ENCODE data around the gene C2CD4D. TPM values are rescaled to one million over a fixed set of nuclear protein-coding genes. Genes with fewer than 3 reads are reported as not detected.
A peak's percentile ranks its signal among the peaks of the same experiment; 100 is the strongest.

C2CD4D gene
- total and polyA plus RNA-seq, 2 of the 13 experiments (the other 11 are each of a cell fraction or from before 2014, with no cell fraction given): not detected

DNA sequence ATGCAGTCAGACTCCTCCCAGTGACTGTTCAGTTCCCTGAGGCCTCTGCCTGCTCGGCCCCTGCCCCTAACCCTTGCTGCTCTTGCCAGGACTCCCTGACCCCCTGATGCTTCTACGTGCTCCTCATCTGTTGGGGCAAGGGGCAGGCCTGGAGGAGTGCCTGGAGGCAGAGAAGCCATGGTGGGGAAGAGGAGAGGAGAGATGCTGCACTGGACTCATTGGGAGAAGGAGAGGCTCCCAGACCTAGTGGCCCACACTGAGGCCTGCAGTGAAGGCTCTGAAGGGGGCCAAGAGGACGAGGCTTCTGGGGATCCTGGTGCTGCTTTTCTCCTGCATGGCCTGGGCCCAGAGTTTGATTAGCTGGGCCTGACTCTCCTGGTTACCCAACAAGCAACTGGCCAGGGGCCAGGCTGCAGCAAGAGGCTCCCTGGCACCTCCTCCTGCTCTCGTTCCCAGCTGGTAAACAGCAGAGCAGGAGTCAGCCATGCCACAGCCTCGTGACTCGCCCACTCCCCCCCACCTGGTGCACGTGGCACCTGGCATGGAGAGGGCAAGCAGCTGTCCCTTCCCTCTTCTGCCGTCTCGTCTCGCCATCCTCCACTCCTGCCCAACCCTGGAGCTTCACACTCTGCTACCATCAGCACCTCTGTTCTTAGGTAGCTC lies 7.2 kb downstream of the C2CD4D start (continued):
- TF ChIP-seq PHF21A (CRISPR knock-in tag; IDR thresholded peaks at IDR 0.05): peak; percentile 57; the same call in 1 of the 2 replicates
- TF ChIP-seq SPEN (CRISPR knock-in tag; IDR thresholded peaks at IDR 0.05; ENCODE audit: low read depth): 0 out of 2 replicates have a peak, but pooled peaks have one; percentile 57
- no peak for TF ChIP-seq ZNF383 (CRISPR knock-in tag; IDR thresholded peaks at IDR 0.05; ENCODE audit: borderline replicate concordance)
- TF ChIP-seq, protein P1, sequence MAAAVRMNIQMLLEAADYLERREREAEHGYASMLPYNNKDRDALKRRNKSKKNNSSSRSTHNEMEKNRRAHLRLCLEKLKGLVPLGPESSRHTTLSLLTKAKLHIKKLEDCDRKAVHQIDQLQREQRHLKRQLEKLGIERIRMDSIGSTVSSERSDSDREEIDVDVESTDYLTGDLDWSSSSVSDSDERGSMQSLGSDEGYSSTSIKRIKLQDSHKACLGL (CRISPR knock-in tag; IDR thresholded peaks at IDR 0.05): 0 out of 2 replicates have a peak, but pooled peaks have one; percentile 32
- TF ChIP-seq NFKBIZ (CRISPR knock-in tag; IDR thresholded peaks at IDR 0.05): peak; percentile 53; the same call in 1 of the 2 replicates
- TF ChIP-seq ZNF451 (CRISPR knock-in tag; IDR thresholded peaks at IDR 0.05): 0 out of 2 replicates have a peak, but pooled peaks have one; percentile 43
- TF ChIP-seq, protein P2, sequence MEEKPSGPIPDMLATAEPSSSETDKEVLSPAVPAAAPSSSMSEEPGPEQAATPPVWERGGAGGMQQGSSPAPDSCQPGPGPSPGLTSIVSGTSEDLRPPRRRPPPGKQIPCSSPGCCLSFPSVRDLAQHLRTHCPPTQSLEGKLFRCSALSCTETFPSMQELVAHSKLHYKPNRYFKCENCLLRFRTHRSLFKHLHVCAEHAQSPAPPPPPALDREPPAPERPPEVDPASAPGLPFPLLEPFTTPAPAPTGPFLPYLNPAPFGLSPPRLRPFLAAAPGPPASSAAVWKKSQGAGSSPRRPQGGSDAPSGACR (CRISPR knock-in tag; IDR thresholded peaks at IDR 0.05): peak; percentile 59; the same call in 1 of the 2 replicates
- TF ChIP-seq, protein P3, sequence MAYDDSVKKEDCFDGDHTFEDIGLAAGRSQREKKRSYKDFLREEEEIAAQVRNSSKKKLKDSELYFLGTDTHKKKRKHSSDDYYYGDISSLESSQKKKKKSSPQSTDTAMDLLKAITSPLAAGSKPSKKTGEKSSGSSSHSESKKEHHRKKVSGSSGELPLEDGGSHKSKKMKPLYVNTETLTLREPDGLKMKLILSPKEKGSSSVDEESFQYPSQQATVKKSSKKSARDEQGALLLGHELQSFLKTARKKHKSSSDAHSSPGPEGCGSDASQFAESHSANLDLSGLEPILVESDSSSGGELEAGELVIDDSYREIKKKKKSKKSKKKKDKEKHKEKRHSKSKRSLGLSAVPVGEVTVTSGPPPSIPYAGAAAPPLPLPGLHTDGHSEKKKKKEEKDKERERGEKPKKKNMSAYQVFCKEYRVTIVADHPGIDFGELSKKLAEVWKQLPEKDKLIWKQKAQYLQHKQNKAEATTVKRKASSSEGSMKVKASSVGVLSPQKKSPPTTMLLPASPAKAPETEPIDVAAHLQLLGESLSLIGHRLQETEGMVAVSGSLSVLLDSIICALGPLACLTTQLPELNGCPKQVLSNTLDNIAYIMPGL (CRISPR knock-in tag; IDR thresholded peaks at IDR 0.05; ENCODE audit: borderline replicate concordance in 1 of 2, low read depth in 1 of 2): 0 out of 4 replicates have a peak, but pooled peaks of 1 of the 2 experiments have one; percentile 45
- TF ChIP-seq, protein P4, sequence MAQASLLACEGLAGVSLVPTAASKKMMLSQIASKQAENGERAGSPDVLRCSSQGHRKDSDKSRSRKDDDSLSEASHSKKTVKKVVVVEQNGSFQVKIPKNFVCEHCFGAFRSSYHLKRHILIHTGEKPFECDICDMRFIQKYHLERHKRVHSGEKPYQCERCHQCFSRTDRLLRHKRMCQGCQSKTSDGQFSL (CRISPR knock-in tag; IDR thresholded peaks at IDR 0.05): peak; percentile 93
- TF ChIP-seq FOXA3 (CRISPR knock-in tag; IDR thresholded peaks at IDR 0.05): peak; percentile 86
- TF ChIP-seq, protein P5, sequence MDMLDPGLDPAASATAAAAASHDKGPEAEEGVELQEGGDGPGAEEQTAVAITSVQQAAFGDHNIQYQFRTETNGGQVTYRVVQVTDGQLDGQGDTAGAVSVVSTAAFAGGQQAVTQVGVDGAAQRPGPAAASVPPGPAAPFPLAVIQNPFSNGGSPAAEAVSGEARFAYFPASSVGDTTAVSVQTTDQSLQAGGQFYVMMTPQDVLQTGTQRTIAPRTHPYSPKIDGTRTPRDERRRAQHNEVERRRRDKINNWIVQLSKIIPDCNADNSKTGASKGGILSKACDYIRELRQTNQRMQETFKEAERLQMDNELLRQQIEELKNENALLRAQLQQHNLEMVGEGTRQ (IDR thresholded peaks at IDR 0.05; ENCODE audit: low read depth, low read length): peak; percentile 18; the same call in 1 of the 2 replicates
- TF ChIP-seq, protein P5 (CRISPR knock-in tag; IDR thresholded peaks at IDR 0.05; ENCODE audit: borderline replicate concordance): no peak
- peak; percentile 36; the same call in 1 of the 2 replicates for TF ChIP-seq SRF (IDR thresholded peaks at IDR 0.05; ENCODE audit: low read depth, low read length)
- TF ChIP-seq HDAC1 (CRISPR knock-in tag; IDR thresholded peaks at IDR 0.05): peak; percentile 61
- TF ChIP-seq ZNF775 (CRISPR knock-in tag; IDR thresholded peaks at IDR 0.05; ENCODE audit: borderline replicate concordance): no peak
- 0 out of 2 replicates have a peak, but pooled peaks have one; percentile 35 for TF ChIP-seq DNMT3B (CRISPR knock-in tag; conservative IDR thresholded peaks at IDR 0.05)
- TF ChIP-seq HNRNPL (IDR thresholded peaks at IDR 0.05; ENCODE audit: low read depth, low read length): peak; percentile 88
- TF ChIP-seq ZFY (CRISPR knock-in tag; IDR thresholded peaks at IDR 0.05): peak; percentile 77
- TF ChIP-seq SAP130 (CRISPR knock-in tag; IDR thresholded peaks at IDR 0.05; ENCODE audit: low read depth): peak; percentile 88
- TF ChIP-seq MYC (CRISPR knock-in tag; IDR thresholded peaks at IDR 0.05; ENCODE audit: borderline replicate concordance): peak; percentile 94
- no peak for TF ChIP-seq TOE1 (CRISPR knock-in tag; IDR thresholded peaks at IDR 0.05)
- TF ChIP-seq HNRNPK (IDR thresholded peaks at IDR 0.05; ENCODE audit: low read depth, low read length, poor library complexity, severe bottlenecking): no peak
- 0 out of 2 replicates have a peak, but pooled peaks have one; percentile 49 for TF ChIP-seq ZNF335 (CRISPR knock-in tag; IDR thresholded peaks at IDR 0.05)

Data from HepG2 (cell line).